ENCODE data around the gene CUZD1.

The CUZD1 gene

GRCh38 chr10:122827302-122827701, 18.4 kb downstream of the CUZD1 start:
- Histone ChIP-seq H3K4me3 (ENCODE audit: low read depth, low read length, poor library complexity, severe bottlenecking) (no peak overlapping the region), H3K4me1 (ENCODE audit: insufficient read depth, low read length, severe bottlenecking) (no peaks in the 10 kb centered on the region), H3K9me2 (ENCODE audit: low read depth, low read length) (no peaks in the 10 kb centered on the region), H3K36me3 (ENCODE audit: insufficient read depth, low read length) (no peaks in the 10 kb centered on the region), H3K27ac (ENCODE audit: low read depth, low read length, poor library complexity, severe bottlenecking) (no peak overlapping the region), H3K4me2 (ENCODE audit: low read length) (no peak overlapping the region), H3F3A (ENCODE audit: insufficient read depth, low read length) (no peaks in the 10 kb centered on the region), H4K20me1 (ENCODE audit: insufficient read depth, low read length) (no peaks in the 10 kb centered on the region), H3K9me3 (ENCODE audit: low read length) (no peaks in the 10 kb centered on the region), H3K9ac (ENCODE audit: low read length) (no peak overlapping the region), H3K27me3 (ENCODE audit: insufficient read depth, low read length) (no peaks in the 10 kb centered on the region), H3K79me2 (ENCODE audit: insufficient read depth, low read length) (no peaks in the 10 kb centered on the region), H2AFZ (ENCODE audit: low read length) (no peak overlapping the region)
- no peak for TF ChIP-seq EZH2 (IDR thresholded peaks at IDR 0.05; ENCODE audit: borderline replicate concordance, low read length)
- TF ChIP-seq, protein P1, sequence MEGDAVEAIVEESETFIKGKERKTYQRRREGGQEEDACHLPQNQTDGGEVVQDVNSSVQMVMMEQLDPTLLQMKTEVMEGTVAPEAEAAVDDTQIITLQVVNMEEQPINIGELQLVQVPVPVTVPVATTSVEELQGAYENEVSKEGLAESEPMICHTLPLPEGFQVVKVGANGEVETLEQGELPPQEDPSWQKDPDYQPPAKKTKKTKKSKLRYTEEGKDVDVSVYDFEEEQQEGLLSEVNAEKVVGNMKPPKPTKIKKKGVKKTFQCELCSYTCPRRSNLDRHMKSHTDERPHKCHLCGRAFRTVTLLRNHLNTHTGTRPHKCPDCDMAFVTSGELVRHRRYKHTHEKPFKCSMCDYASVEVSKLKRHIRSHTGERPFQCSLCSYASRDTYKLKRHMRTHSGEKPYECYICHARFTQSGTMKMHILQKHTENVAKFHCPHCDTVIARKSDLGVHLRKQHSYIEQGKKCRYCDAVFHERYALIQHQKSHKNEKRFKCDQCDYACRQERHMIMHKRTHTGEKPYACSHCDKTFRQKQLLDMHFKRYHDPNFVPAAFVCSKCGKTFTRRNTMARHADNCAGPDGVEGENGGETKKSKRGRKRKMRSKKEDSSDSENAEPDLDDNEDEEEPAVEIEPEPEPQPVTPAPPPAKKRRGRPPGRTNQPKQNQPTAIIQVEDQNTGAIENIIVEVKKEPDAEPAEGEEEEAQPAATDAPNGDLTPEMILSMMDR (IDR thresholded peaks at IDR 0.05; ENCODE audit: low read length) = no peak

DNA sequence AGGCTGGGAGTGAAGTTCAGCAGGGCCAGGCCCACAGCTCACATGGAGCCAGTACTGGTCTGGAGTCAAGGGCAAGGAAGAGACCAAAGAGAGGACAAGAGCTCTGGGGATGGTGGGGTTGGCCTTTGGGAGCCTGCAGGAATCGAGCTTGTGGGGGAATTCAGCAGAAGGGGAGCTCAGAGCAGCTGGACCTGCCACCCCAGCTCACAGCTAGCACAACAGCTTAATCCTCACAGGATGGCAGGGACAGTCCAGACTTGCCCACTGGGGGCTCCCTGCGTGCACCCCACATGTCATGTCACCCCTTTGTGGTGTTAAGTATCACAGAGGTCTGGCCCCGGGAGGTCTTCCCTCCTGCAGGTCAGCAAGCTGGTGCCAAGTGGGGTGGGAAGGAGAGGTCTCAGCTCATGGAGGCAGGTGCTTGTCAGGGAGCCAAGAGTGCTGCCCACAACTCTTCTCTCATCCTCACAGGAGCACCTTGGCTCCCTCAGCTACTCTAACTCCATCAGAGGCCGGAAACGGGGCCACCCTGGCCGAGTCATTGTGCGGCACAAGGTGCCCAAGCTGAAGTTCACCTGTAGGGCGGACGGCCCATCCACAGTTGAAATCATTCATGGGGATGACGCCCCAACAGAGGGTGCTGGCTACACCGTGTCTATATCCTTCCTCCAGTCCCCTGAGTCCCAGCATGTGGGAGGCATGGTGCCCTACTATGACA, 22.5 kb downstream of the CUZD1 start:
- Histone ChIP-seq H3K4me3 (ENCODE audit: low read depth, low read length, poor library complexity, severe bottlenecking) (no peak overlapping the region), H3K9ac (ENCODE audit: low read length) (no peak overlapping the region), H3K27ac (ENCODE audit: low read depth, low read length, poor library complexity, severe bottlenecking) (no peak overlapping the region), H3K4me1 (ENCODE audit: insufficient read depth, low read length, severe bottlenecking) (no peaks in the 10 kb centered on the region), H3K9me3 (ENCODE audit: low read length) (no peaks in the 10 kb centered on the region), H3K27me3 (ENCODE audit: insufficient read depth, low read length) (no peaks in the 10 kb centered on the region), H3K9me2 (ENCODE audit: low read depth, low read length) (no peaks in the 10 kb centered on the region), H2AFZ (ENCODE audit: low read length) (no peak overlapping the region), H3K4me2 (ENCODE audit: low read length) (no peak overlapping the region), H4K20me1 (ENCODE audit: insufficient read depth, low read length) (no peaks in the 10 kb centered on the region), H3F3A (ENCODE audit: insufficient read depth, low read length) (no peaks in the 10 kb centered on the region), H3K79me2 (ENCODE audit: insufficient read depth, low read length) (no peaks in the 10 kb centered on the region), H3K36me3 (ENCODE audit: insufficient read depth, low read length) (no peaks in the 10 kb centered on the region)
- TF ChIP-seq EZH2 (IDR thresholded peaks at IDR 0.05; ENCODE audit: borderline replicate concordance, low read length) = no peak
- TF ChIP-seq, protein P1 (IDR thresholded peaks at IDR 0.05; ENCODE audit: low read length) = no peak

DNA sequence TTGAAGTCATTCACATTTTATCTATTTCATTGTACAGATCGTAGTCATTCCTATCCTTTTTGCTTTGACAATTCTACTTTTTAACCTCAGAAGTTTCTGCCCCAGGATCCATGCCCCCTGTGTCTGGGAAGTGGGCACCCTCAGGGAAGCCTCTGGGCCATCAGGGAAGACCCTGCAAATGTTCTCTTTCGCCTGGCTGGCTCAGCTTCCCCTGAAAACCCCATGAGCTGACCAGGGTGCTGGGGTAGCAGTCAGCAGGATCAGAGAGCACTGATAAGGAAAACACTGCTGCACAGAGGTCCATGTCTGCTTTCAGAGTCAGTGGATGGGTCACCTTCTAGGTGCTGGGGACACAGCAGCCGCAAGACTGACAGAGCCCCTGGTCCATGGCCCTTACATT, 23.8 kb downstream of the CUZD1 start:
- no peaks in the 10 kb centered on the region for H3K79me2 ChIP-seq (ENCODE audit: insufficient read depth, low read length)
- no peak for TF ChIP-seq EZH2 (IDR thresholded peaks at IDR 0.05; ENCODE audit: borderline replicate concordance, low read length)
- TF ChIP-seq, protein P1 (IDR thresholded peaks at IDR 0.05; ENCODE audit: low read length) = no peak
- H2AFZ ChIP-seq (ENCODE audit: low read length) = no peak overlapping the region
- H3K36me3 ChIP-seq (ENCODE audit: insufficient read depth, low read length) = no peaks in the 10 kb centered on the region
- no peak overlapping the region for H3K9ac ChIP-seq (ENCODE audit: low read length)
- no peak overlapping the region for H3K4me3 ChIP-seq (ENCODE audit: low read depth, low read length, poor library complexity, severe bottlenecking)
- H4K20me1 ChIP-seq (ENCODE audit: insufficient read depth, low read length) = no peaks in the 10 kb centered on the region
- no peaks in the 10 kb centered on the region for H3K9me2 ChIP-seq (ENCODE audit: low read depth, low read length)
- H3K4me1 ChIP-seq (ENCODE audit: insufficient read depth, low read length, severe bottlenecking) = no peaks in the 10 kb centered on the region
- no peaks in the 10 kb centered on the region for H3K9me3 ChIP-seq (ENCODE audit: low read length)
- H3K27ac ChIP-seq (ENCODE audit: low read depth, low read length, poor library complexity, severe bottlenecking) = no peak overlapping the region
- H3F3A ChIP-seq (ENCODE audit: insufficient read depth, low read length) = no peaks in the 10 kb centered on the region
- H3K4me2 ChIP-seq (ENCODE audit: low read length) = no peak overlapping the region
- no peaks in the 10 kb centered on the region for H3K27me3 ChIP-seq (ENCODE audit: insufficient read depth, low read length)
